Measurements from ENCODE around the gene DGKB.

The DGKB gene

DNA sequence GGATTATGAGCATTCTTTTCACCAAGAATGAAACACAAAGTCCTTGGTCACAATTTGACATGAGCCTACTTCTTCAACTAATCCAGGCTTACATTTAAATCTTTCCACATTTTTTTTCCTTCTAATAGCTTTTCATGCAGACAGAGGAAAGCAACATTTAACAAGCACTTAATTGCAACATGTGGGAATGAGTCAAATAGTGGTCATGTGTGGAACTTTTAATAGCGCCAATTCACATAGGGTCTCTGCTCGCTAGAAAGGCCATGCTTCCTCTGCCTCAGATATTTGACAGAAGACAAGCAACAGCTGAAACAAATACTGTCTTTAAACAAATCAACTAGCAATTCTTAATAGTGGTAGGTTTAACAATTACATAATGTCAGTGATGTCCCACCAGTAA is 627.2 kb downstream of the DGKB start:
- H3K4me3 ChIP-seq (ENCODE audit: low read depth, low read length): no peak overlapping the region
- TF ChIP-seq, protein P1, sequence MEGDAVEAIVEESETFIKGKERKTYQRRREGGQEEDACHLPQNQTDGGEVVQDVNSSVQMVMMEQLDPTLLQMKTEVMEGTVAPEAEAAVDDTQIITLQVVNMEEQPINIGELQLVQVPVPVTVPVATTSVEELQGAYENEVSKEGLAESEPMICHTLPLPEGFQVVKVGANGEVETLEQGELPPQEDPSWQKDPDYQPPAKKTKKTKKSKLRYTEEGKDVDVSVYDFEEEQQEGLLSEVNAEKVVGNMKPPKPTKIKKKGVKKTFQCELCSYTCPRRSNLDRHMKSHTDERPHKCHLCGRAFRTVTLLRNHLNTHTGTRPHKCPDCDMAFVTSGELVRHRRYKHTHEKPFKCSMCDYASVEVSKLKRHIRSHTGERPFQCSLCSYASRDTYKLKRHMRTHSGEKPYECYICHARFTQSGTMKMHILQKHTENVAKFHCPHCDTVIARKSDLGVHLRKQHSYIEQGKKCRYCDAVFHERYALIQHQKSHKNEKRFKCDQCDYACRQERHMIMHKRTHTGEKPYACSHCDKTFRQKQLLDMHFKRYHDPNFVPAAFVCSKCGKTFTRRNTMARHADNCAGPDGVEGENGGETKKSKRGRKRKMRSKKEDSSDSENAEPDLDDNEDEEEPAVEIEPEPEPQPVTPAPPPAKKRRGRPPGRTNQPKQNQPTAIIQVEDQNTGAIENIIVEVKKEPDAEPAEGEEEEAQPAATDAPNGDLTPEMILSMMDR (IDR thresholded peaks at IDR 0.05; ENCODE audit: low read depth, low read length): no peak

DNA sequence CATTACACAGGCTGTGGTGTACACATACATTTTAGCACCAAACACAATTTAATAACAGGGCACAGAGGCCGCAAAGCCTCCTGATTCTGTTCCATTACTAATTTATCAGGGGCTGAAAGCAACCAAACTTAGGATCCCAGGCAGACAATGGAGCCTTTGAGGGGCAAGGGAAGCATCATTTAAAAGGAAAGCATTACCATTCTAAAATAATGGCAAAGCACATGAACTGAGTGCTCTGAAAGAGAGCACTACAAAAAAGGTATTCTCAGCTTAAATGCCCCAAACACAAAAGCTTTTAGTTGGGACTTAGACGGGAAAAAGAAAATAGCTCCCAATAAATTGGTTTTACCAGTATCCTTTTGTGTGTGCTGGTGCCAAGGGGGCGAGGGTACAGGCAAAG is 631.1 kb downstream of the DGKB start:
- TF ChIP-seq, protein P1 (IDR thresholded peaks at IDR 0.05; ENCODE audit: low read depth, low read length): no peak
- H3K4me3 ChIP-seq (ENCODE audit: low read depth, low read length): no peak overlapping the region

DNA sequence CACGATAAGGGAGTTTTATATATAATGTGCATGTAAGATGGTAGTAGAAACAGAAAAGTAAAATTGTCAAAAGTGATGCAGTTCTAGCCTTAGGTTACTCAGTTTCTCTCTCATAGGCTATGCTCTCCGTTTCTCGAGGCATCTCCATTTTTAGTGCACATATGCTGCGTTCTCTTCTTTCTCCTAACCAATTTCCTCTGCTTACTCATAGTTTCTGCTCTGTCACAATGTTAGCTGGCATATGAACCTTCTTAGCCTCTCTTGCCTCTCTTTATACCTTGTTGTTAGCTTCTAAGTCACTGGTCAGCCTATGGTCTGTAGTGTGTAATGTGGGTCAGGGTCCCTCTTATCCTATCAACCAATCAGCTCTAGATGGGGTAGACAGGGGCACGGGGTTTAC is 632.5 kb downstream of the DGKB start:
- no peak overlapping the region for H3K4me3 ChIP-seq (ENCODE audit: low read depth, low read length)
- TF ChIP-seq, protein P1 (IDR thresholded peaks at IDR 0.05; ENCODE audit: low read depth, low read length): no peak

DNA sequence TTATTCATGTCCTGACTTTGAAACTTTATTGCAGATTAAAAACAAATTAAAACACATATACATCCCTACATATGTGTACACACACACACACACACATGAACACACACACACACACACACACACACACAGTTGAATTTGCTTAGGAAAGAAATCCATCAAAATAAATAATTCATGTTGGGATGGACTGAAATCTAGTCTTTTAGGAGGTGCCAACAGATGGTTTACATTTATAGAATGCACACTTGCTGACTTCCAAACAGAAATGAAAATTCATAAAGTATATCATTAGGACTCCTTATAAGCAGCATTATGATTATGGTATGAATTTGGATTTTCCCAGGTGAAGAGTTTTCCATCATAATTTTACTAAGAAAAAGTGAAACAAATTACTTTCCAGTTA is 642.5 kb downstream of the DGKB start:
- no peak overlapping the region for H3K4me3 ChIP-seq (ENCODE audit: low read depth, low read length)
- TF ChIP-seq, protein P1 (IDR thresholded peaks at IDR 0.05; ENCODE audit: low read depth, low read length): no peak

DNA sequence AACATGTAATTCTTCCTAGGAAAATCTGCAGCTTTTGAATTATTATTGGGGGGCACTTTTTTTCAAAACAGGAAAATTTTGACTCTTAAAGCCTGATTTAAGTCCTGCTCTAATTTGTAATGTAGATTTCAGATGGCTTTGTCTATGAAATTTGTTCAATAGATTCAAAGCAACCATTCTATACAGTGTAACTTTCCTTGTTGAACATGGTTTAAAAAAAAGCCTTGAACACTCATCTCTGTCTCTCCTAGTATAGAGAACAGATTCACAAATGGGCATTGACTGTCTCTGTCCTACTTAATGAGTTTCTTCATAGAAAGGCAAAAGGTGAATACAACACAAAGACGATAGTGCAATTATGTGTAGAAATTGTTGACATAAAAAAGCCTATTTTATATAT is 643.7 kb downstream of the DGKB start:
- H3K4me3 ChIP-seq (ENCODE audit: low read depth, low read length): no peak overlapping the region
- TF ChIP-seq, protein P1 (IDR thresholded peaks at IDR 0.05; ENCODE audit: low read depth, low read length): no peak

DNA sequence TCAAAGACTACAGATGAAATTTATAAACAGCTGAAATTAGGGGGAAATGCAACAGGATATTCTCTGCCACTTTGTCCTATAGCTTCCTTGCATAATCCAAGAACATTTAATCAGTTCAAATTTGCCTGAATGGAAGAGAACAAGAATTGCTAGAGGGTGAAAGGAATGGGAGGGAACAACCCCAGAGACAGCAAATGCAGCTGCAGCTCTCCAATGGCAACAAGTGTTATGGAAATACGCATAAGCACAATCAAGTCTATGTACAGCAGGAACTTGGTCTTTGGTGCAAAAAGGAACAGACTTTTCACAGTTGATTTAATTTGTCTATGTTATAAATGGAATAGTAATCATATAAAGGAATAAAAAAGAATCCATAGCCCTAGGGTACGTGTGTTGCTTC is 644.1 kb downstream of the DGKB start:
- H3K4me3 ChIP-seq (ENCODE audit: low read depth, low read length): no peak overlapping the region
- TF ChIP-seq, protein P1 (IDR thresholded peaks at IDR 0.05; ENCODE audit: low read depth, low read length): no peak

DNA sequence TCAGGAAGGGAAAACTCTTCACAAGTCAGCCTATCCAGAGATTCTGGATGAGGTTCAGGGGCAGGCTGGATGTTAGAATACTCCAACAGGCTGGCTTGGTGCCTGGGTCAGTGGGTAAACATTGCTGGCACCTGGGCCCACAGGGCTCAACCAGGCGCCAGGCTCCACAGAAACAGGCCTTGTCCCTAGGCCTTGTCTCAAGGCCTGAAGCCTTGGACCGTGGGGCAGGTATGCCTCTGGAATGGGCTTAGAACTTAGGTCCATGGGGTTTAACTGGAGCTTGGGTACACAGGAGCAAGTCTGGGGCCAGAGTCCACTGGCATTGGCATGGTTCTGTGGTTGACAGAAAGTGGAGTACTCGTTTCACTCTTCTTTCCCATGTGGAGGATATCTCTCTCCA is 650.1 kb downstream of the DGKB start:
- TF ChIP-seq, protein P1 (IDR thresholded peaks at IDR 0.05; ENCODE audit: low read depth, low read length): no peak
- no peak overlapping the region for H3K4me3 ChIP-seq (ENCODE audit: low read depth, low read length)

Measured in WI38 (cell line).